SK-MEL-5 (cell line): ENCODE data around the gene PEMT. TPM values are rescaled to one million over a fixed set of nuclear protein-coding genes. Genes with fewer than 3 reads are reported as not detected.

Experiments
- DNase-seq: peaks from one replicate; pipeline ENCODE4 v3.0.0-alpha.2; 2016; ENCODE audit warnings: low read depth, low spot score
- in situ Hi-C: cut with HindIII; loops from 2 replicates; pipeline ENCODE4 v1.10.0; 2016; ENCODE audit warnings: low sequenced_read_pairs, high pct_unique_total_duplicates, low pct_unique_long_range_greater_than_20kb
- total RNA-seq: library from RNA; depleted of rRNA; stranded (reverse); fragments of >200 nt; shearing (Covaris generic); gene quantifications from 2 replicates; pipeline ENCODE4 v1.2.3, GENCODE V29; 2014

Gene PEMT
- total RNA-seq, 1 experiment from 2014 or later: 100 TPM

- in situ Hi-C loops: no loop called here
- DNase-seq: no peak
Observed at GRCh38 chr17:17548044-17548443, 43.5 kb downstream of the PEMT start.

DNA sequence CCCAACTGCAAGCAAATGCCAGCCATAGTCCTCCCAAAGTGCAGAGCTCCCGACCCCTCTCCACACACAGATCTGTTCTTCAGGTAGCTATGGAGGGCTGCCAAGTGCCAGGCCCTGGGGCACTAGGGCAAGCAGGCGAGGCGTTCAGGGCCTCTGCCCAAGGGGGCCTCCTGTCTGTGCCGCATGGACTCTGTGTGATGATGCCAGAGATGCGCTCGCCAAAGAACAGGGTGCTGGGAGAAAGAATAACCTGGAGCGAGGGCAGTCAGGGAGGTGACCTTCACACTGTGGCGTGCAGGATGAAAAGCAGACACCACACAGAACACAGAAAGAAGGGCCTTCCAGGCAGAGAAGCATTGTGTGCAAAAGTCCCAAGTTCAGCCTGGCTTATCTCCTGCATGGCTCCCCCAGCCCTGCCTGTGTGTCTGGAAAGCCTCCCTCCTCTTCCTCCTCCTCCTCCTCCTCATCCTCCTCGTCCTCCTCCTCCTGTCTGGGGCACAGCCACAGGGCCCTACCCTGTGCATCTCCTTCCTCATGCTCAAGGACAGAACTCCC is 44.2 kb downstream of the PEMT start:
- DNase-seq: no peak
- in situ Hi-C loops: no loop called here

GRCh38 chr17:17546399-17547185 is 44.9 kb downstream of the PEMT start:
- no peak for DNase-seq
- in situ Hi-C loops: no loop called here

GRCh38 chr17:17545984-17546383 is 45.5 kb downstream of the PEMT start:
- no peak for DNase-seq
- in situ Hi-C loops: no loop called here

DNA sequence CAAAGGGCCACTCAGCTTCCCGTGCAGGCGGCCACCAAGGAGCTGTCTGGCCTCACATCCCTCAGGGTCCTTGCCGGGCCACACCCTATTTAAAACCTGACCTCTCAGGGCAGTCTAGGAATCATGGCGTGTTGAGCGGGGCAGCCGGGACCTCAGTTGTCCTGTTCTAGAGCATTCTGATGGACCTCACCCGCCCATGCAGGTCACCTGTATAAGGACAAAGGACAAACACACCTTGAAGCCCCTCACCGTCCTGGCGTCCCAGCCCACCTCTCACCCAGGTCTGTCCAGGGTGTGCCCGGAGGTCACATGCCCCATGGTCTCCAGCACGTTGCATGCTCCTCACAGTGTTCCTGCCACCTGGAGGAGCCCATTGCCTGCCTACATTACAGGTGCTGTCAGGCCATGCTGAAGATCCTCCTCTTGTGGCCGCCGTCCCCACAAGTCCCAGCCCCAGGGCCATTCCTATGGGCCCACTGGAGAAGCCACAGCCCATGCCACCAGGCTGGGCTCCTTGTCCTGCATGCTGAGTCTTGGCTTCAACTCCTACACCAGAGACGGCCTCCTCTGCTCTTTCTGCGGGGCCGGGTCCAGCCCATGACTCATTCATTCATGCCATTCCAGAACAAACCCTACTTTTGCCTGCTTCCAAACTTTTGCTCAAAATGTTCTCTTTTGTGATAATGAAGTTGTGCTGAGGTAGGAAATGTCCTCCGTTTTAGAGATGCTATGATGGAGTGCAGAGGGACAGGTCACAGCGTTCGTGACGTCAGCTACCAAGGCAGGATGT is 46.3 kb downstream of the PEMT start:
- in situ Hi-C loops: no loop called here

DNA sequence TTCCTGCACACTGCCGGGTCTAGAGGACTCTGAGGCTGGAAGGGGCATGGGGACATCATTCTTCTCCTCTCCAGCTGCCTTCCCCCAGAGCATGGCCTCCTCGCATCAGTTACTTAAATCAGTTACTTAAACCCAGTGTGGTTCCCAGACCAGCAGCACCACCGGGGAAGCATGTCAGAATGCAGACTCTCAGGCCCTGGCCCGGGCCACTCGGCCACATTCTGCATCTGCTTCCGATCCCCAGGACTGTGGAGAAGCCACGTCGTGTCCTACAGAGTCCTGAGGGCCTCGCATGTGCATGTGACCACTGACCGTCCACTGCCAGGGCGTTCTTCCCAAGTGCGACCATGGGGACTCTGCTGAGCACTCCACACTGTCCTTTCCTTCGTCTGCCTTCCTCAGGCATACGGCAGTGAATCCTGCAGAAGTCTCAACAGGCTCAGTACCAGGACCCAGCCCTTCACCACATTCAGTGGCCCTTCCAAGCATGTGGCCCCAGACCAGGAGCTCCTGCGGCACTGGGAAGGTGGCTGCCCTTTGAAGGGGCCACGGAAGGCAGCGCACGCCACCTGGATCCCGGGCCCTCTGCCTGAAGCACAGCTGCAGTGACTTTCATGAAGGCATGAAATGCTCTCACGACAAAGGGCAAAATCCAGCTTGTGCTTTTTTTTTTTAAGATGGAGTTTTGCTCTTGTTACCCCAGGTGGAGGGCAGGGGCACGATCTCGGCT is 48.4 kb downstream of the PEMT start:
- no peak for DNase-seq
- in situ Hi-C loops: no loop called here

More for the DNA sequence above, 46.3 kb downstream of the PEMT start:
- no peak for DNase-seq

GRCh38 chr17:17541640-17542001 is 49.9 kb downstream of the PEMT start:
- in situ Hi-C loops: no loop called here
- no peak for DNase-seq

- DNase-seq: no peak
Observed at GRCh38 chr17:17540935-17541639, 50.4 kb downstream of the PEMT start.

GRCh38 chr17:17540278-17540906 is 51.1 kb downstream of the PEMT start:
- DNase-seq: no peak
- in situ Hi-C loops: no loop called here

More at GRCh38 chr17:17540935-17541639, 50.4 kb downstream of the PEMT start:
- in situ Hi-C loops: no loop called here

DNA sequence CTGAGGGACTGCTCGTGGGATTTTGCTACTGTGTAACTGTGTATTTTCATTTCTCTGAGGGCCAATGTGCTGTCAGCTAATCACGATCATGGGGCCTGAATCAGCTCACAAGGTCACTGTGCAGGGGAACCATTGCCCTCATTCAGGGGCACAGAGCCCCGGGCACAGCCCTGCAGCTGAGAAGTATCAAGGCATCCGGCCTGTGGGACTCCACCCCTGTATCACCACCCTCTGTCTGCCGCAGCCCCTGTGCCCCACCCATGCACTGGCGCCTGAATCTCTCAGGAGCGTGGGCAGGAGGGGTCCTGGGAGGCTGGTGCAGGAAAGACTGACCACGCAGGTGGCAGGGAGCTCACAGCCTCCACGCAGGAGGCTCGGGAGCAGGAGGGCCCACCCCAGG is 51.9 kb downstream of the PEMT start:
- in situ Hi-C loops: no loop called here
- DNase-seq: no peak

GRCh38 chr17:17538417-17539391 is 52.8 kb downstream of the PEMT start:
- in situ Hi-C loops: no loop called here
- DNase-seq: no peak

- in situ Hi-C loops: no loop called here
Observed at GRCh38 chr17:17537311-17538099, 54.0 kb downstream of the PEMT start.

DNA sequence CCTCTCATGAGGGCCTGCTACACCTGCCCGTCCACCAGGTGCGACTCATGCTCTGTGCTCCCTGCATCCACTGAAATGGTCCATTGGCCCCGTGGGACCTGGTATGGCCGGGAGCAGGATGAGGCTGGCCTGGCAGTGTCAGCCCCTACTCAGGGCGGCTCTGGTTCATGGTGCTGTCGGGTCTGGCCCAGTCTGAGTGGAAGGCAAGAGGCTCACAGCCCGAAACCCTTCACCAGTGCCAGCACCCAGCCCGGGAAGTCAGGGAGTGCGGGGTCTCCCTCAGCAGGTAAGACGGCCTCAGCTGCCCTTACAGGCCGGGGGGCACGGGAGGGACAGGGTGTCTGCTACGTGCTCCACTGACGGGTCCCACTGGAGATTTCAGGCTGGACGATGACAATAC is 54.8 kb downstream of the PEMT start:
- in situ Hi-C loops: no loop called here
- no peak for DNase-seq

More at GRCh38 chr17:17537311-17538099, 54.0 kb downstream of the PEMT start:
- DNase-seq: peak; percentile 17

- in situ Hi-C loops: no loop called here
- no peak for DNase-seq
Observed at GRCh38 chr17:17535957-17536356, 55.6 kb downstream of the PEMT start.

- DNase-seq: no peak
- in situ Hi-C loops: no loop called here
Observed at GRCh38 chr17:17533901-17534441, 57.5 kb downstream of the PEMT start.
